ENCODE results near the gene AGBL4. TPM values are rescaled to one million over a fixed set of nuclear protein-coding genes. Genes with fewer than 3 reads are reported as not detected.

Gene AGBL4
- total and polyA plus RNA-seq, 2 of the 13 experiments (the other 11 are each of a cell fraction or from before 2014, with no cell fraction given), result not detected

DNA sequence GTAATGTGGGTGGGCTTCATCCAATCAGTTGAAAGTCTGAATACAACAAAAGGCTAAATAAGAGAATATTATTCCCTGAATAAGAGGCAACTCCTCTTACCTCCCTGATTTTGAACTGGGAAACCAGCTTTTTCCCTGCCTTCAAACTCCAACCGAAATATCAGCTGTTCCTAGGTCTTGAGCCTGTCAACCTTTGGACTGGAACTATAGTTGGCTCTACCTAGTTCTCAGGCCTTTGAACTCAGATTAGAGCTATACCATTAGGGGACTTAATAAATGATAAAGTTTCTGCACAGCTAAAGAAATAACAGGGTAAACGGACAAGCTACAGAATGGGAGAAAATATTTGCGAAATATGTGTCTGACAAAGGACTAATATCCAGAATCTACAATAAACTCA, 1203.3 kb downstream of the AGBL4 start:
- no peaks in the 10 kb centered on the region for H3K36me3 ChIP-seq (replicated peaks in 1 of 2; ENCODE audit: control insufficient read depth in 1 of 2, insufficient read depth in 2 of 2, low read length in 2 of 2)
- no peaks in the 10 kb centered on the region for H3K9me3 ChIP-seq (ENCODE audit: low read length)
- CTCF ChIA-PET (ENCODE audit: low intra/inter-chr PET ratio, low total read pairs), result no interaction called here
- no peak overlapping the region for H3K9ac ChIP-seq (ENCODE audit: insufficient read depth, low read depth, low read length)
- ATAC-seq (no peak), FAIRE-seq (no peak), DNase-seq (ENCODE audit: low spot score) (no peak)
- no peak for TF ChIP-seq ZNF253 (CRISPR knock-in tag; IDR thresholded peaks at IDR 0.05; ENCODE audit: borderline replicate concordance)
- no peak for TF ChIP-seq CHD4 (IDR thresholded peaks at IDR 0.05; ENCODE audit: borderline replicate concordance, low read length)
- no peak for TF ChIP-seq THAP8 (CRISPR knock-in tag; IDR thresholded peaks at IDR 0.05; ENCODE audit: borderline replicate concordance)
- TF ChIP-seq ZNF460 (CRISPR knock-in tag; IDR thresholded peaks at IDR 0.05; ENCODE audit: borderline replicate concordance), result no peak
- no peak for TF ChIP-seq CEBPZ (IDR thresholded peaks at IDR 0.05; ENCODE audit: low read length)
- TF ChIP-seq MLLT10 (CRISPR knock-in tag; IDR thresholded peaks at IDR 0.05), result no peak
- no peak for TF ChIP-seq MIER2 (CRISPR knock-in tag; IDR thresholded peaks at IDR 0.05)
- no TSS peak for BruUV-seq (replicated peaks)
- WGBS (ENCODE audit: low lambda C conversion rate), result 21% methylated on average over 3 of the region's 3 CpGs
- no peaks in the 10 kb centered on the region for H3K27me3 ChIP-seq (ENCODE audit: control insufficient read depth in 1 of 2, insufficient read depth in 2 of 2, low read length in 2 of 2)
- intact Hi-C loops (cut with micrococcal nuclease; ENCODE audit: unreplicated experiment), result no loop called here
- H3K4me1 ChIP-seq (ENCODE audit: insufficient read depth, low read length), result no peaks in the 10 kb centered on the region
- in situ Hi-C loops (cut with HindIII; ENCODE audit: extremely low pct_ligation_motif_present, low pct_unique_long_range_greater_than_20kb), result no loop called here
- no peak overlapping the region for H2AFZ ChIP-seq (ENCODE audit: low read length)
- H4K20me1 ChIP-seq (ENCODE audit: insufficient read depth, low read length), result no peaks in the 10 kb centered on the region
- H3K4me2 ChIP-seq (ENCODE audit: low read depth, low read length), result no peak overlapping the region
- POLR2A ChIA-PET, result no interaction called here
- H3K79me2 ChIP-seq (ENCODE audit: insufficient read depth, low read length), result no peaks in the 10 kb centered on the region
- H3K4me3 ChIP-seq (replicated peaks in 1 of 3; ENCODE audit: insufficient read depth in 1 of 3, low read depth in 2 of 3, low read length in 3 of 3), result no peak overlapping the region
- no peak overlapping the region for H3K27ac ChIP-seq (ENCODE audit: extremely low read length, insufficient read depth, low read length)
